Uterus (tissue), 2 donors: ENCODE data around the gene GEMIN7.

Experiments used
- POLR2A ChIP-seq, 2 donors: fragments of 450-650 bp; IDR thresholded peaks; one replicate each; pipeline ENCODE4 v1.6.1; 2016; ENCODE audit warnings: antibody characterized with exemption in 2 of 2, mild to moderate bottlenecking in 1 of 2, moderate library complexity in 1 of 2
- TF ChIP-seq, protein P1 (sequence below), 4 experiments: fragments of 200-600 bp in 2 of 4; fragments of 450-650 bp in 2 of 4; sonication (generic) in 2 of 4; IDR thresholded peaks; one replicate each; pipeline ENCODE4 v1.5.1; 2016 to 2019; ENCODE audit warnings: antibody characterized with exemption in 4 of 4, mild to moderate bottlenecking in 2 of 4, moderate library complexity in 1 of 4

DNA sequence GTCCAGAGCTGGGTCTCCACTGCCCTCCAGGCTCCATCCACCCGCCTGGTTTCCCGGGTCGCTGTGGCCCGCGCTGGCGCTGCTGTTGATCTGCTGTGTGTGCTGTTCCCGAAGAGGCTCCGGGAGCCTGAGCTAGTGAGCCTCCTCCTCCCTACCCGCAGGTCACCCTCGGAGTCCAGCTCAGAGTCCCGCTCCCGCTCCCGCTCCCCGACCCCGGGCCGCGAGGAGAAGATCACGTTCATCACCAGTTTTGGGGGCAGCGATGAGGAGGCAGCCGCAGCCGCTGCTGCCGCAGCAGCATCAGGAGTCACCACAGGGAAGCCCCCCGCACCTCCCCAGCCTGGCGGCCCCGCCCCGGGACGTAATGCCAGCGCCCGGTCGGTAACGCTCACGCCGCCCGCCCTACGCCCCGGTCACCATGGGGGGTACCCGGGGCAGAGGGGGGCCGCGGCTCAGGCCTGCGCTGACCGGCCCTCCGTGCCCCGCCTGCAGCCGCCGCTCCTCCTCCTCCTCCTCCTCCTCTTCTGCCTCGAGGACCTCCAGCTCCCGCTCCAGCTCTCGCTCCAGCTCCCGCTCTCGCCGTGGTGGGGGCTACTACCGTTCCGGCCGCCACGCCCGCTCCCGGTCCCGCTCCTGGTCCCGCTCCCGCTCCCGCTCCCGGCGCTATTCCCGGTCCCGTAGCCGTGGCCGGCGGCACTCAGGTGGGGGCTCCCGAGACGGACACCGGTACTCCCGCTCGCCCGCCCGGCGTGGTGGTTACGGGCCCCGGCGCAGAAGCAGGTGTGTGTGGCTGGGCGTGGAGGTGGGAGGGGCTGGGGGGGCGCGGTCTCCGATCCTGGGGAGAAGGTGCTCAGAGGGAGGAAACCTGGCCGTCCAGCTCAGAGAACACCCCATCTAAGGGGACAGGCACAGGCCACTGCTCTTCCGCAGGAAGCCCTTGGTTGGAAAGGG is 14.9 kb upstream of the GEMIN7 start:
- TF ChIP-seq, protein P1, sequence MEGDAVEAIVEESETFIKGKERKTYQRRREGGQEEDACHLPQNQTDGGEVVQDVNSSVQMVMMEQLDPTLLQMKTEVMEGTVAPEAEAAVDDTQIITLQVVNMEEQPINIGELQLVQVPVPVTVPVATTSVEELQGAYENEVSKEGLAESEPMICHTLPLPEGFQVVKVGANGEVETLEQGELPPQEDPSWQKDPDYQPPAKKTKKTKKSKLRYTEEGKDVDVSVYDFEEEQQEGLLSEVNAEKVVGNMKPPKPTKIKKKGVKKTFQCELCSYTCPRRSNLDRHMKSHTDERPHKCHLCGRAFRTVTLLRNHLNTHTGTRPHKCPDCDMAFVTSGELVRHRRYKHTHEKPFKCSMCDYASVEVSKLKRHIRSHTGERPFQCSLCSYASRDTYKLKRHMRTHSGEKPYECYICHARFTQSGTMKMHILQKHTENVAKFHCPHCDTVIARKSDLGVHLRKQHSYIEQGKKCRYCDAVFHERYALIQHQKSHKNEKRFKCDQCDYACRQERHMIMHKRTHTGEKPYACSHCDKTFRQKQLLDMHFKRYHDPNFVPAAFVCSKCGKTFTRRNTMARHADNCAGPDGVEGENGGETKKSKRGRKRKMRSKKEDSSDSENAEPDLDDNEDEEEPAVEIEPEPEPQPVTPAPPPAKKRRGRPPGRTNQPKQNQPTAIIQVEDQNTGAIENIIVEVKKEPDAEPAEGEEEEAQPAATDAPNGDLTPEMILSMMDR (IDR thresholded peaks at IDR 0.05): no peak
- TF ChIP-seq POLR2A (IDR thresholded peaks at IDR 0.05): no peak
